ENCODE data around the gene NRXN3.

The NRXN3 gene

DNA sequence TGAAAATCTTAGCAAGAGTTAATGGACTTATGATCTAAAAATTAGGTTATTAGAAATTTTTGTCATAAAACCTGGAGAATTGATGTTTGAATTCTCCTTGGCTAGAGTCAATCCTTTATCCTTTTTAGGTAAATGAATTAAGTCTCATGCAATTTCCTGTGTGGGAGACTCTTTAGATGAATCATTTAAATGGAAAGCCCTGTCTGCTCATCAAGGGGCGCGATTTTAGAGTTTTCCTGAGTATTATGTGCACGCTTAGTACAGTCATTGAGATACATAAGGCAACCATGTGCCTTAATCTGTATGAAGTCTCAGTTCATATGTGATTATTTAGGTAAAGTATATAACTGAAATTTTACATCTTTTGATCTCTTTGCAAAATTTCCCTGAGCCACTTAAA lies 974.7 kb downstream of the NRXN3 start:
- TF ChIP-seq, protein P1, sequence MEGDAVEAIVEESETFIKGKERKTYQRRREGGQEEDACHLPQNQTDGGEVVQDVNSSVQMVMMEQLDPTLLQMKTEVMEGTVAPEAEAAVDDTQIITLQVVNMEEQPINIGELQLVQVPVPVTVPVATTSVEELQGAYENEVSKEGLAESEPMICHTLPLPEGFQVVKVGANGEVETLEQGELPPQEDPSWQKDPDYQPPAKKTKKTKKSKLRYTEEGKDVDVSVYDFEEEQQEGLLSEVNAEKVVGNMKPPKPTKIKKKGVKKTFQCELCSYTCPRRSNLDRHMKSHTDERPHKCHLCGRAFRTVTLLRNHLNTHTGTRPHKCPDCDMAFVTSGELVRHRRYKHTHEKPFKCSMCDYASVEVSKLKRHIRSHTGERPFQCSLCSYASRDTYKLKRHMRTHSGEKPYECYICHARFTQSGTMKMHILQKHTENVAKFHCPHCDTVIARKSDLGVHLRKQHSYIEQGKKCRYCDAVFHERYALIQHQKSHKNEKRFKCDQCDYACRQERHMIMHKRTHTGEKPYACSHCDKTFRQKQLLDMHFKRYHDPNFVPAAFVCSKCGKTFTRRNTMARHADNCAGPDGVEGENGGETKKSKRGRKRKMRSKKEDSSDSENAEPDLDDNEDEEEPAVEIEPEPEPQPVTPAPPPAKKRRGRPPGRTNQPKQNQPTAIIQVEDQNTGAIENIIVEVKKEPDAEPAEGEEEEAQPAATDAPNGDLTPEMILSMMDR (IDR thresholded peaks at IDR 0.05), result no peak

DNA sequence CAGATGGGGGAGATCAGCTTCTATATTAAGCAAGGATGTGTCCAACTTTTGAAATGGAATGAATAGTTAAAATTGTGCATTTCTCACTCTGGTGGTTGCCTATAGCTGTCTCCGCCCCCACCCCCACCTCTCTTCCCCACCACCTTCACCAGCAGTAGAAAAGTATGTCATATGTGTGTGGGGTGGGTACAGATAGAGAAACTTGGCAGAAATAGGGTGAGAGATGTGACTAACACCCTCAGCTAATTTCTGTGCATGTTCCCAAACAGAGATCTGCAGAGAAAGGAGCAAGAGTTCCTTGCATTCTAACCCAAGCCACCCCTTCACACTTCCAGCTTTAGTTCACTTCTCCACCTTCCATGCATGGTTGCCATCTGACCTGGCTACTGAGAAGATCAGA lies 980.1 kb downstream of the NRXN3 start:
- TF ChIP-seq, protein P1 (IDR thresholded peaks at IDR 0.05), result no peak

DNA sequence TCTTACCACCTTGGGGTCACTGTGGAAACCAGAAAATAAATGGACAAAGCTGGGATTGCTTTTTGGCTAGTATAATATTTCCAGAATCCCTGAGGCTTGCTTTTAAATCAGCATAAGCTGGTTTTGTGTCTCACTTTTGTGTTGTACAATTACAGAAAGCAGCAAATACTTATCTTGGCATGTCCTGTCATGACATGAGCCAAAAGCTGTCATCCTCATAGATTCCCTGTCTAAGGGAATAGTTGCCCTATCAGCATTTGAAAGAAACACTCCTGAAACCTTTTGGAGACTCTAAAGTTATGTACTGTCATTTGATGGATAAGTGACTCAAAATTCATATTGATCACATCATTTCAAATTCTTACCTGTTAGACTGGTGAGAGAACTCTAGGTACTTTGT lies 987.2 kb downstream of the NRXN3 start:
- TF ChIP-seq, protein P1 (IDR thresholded peaks at IDR 0.05), result no peak

DNA sequence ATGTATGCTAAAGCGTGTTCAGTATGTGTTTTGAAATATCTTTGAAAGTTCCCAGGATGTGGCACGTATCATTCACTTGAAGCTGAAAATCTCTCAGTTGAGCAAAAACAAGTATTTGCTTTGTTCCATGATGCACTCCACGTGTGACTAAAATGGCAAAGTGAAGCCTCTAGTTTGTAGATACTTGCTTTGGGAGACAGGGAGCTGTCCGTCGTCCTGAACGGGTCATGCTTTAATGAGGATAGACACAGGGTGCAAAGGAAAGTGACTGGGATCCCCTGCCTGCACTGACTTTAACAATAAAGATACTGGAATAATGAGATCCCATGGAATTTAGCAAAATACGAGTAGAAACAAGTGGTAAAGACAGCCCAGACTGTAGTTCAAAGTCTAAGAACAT lies 991.4 kb downstream of the NRXN3 start:
- TF ChIP-seq, protein P1 (IDR thresholded peaks at IDR 0.05), result no peak

DNA sequence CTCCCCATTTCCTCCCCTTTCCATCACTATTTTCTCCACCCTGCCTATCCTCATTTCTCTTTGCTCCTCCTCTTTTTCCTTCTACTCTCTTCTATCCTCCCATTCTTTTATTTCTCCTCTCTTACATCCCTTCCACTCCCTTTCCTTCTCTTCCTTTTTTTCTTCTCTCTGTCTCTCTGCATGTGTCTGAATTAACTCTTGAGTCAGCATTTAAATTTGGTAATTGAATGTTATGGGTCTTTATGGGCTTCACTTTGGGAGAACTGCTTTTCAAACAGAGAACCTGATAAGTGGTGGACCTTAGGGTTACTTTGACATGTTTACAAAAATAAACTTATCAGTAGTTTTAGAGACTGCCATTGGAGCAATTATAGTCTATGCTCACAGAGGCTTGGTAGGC lies 992.7 kb downstream of the NRXN3 start:
- TF ChIP-seq, protein P1 (IDR thresholded peaks at IDR 0.05), result no peak

DNA sequence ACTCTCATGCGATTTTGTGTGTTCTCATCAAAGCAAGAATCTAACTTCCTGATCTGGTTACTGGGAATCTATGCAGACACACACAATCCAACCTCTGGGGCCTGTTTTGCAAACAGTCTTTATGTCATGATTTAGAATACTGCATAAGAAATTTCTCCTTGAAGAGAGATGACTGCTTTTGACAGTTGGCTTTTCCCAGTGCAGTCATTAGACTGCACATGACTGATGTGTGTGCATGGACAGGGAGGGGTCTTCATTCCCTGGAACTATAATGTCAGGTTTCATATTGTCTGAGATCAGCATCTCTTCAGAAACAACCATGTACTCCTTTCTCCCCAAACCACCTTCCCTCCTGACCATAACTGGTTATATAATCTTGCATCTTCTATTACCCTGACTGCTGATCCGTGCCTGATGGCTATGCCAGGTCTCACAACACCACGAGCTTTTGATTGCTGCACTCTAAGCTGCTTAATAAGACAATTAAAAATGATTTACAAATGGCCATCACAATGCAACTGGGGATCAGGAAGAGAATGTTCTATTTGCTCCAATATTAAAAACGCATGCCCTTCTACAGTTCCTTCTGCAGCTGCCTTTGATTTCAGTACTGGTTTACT lies 995.4 kb downstream of the NRXN3 start:
- TF ChIP-seq, protein P1 (IDR thresholded peaks at IDR 0.05), result no peak

DNA sequence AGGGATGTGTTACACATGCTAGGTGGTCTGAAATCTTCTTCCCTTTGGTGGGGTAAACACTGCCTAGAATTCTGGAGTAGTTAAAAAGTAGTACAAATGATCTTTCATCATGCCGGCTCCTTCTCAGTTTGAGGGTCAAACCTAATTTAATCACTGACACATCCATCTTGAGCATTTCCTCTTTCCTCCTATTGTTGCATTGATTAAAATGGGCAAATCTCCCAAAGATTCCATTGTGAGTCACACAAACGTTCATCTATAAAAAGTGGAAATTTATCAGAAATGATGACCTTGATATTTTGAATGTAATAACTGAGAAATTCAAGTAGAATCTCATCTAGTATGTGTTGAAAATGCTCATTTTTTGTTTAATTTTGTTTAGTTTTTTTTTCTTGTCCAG lies 996.0 kb downstream of the NRXN3 start:
- TF ChIP-seq, protein P1 (IDR thresholded peaks at IDR 0.05), result no peak

DNA sequence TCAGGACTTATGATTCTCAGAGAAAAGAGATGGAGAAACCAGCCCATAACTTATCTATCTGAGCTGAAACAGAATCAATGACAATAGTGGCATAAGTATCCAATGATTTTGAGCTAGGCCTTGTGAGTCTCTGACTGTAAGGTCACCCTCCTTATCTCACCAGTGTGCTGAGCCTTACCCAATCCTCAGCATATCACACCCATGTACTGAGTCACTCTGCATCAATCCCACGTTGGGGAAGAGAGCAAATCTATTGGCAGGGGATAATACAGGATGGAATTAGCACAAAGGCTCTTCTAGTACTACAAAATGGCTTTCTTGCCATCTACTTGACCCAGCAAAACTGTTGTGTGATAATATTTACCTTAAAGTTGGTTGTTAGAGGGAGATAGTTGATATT lies 997.8 kb downstream of the NRXN3 start:
- TF ChIP-seq, protein P1 (IDR thresholded peaks at IDR 0.05), result no peak

Data from LNCAP (cell line).